ENCODE data around the gene TAF1D.

DNA sequence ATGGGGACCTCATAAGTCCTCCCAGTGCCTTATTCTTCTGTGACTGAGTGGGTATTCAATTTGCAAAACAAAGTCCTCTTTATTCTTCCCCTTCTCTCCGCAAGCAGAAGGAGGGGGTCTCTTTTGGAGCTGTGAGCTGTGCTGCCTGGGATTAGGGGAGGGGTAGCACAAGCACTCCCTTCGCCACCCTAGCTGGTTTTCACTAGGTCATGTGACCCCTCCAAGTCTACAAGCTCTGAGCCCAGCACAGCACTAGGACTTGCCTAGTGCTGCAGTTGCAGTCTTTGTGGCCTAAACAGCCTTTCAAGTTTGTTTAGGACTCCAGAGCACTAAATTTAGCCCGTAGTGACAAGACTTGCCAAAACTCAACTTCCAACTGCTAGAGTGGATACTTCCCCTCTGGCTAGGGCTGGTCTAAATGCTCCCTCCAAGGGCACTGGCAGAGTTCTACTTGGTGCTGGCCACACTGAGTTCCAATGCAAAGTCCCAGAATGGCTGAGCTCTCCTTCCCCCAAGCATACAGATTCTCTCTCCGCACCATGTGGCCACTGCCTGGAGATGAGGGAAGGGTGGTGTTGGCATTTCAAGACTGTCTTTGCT lies 25.4 kb downstream of the TAF1D start:
- TF ChIP-seq, protein P1, sequence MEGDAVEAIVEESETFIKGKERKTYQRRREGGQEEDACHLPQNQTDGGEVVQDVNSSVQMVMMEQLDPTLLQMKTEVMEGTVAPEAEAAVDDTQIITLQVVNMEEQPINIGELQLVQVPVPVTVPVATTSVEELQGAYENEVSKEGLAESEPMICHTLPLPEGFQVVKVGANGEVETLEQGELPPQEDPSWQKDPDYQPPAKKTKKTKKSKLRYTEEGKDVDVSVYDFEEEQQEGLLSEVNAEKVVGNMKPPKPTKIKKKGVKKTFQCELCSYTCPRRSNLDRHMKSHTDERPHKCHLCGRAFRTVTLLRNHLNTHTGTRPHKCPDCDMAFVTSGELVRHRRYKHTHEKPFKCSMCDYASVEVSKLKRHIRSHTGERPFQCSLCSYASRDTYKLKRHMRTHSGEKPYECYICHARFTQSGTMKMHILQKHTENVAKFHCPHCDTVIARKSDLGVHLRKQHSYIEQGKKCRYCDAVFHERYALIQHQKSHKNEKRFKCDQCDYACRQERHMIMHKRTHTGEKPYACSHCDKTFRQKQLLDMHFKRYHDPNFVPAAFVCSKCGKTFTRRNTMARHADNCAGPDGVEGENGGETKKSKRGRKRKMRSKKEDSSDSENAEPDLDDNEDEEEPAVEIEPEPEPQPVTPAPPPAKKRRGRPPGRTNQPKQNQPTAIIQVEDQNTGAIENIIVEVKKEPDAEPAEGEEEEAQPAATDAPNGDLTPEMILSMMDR (IDR thresholded peaks at IDR 0.05) = no peak
- TF ChIP-seq POLR2AphosphoS5 (IDR thresholded peaks at IDR 0.05) (no peak), POLR2A (IDR thresholded peaks at IDR 0.05) (no peak), EP300 (IDR thresholded peaks at IDR 0.05) (no peak)

Measured in sigmoid colon (tissue), 4 donors.